GM12891 (cell line): ENCODE data around the gene GRAMD1B.

Source experiments
- POLR2A ChIP-seq: IDR thresholded peaks from 2 replicates; pipeline ENCODE4 v1.6.1; 2011; ENCODE audit warnings: low read depth, low read length, control low read depth
- POLR2AphosphoS5 ChIP-seq: IDR thresholded peaks from 2 replicates; pipeline ENCODE4 v1.6.1; 2011; ENCODE audit warnings: low read depth, low read length, control low read depth

DNA sequence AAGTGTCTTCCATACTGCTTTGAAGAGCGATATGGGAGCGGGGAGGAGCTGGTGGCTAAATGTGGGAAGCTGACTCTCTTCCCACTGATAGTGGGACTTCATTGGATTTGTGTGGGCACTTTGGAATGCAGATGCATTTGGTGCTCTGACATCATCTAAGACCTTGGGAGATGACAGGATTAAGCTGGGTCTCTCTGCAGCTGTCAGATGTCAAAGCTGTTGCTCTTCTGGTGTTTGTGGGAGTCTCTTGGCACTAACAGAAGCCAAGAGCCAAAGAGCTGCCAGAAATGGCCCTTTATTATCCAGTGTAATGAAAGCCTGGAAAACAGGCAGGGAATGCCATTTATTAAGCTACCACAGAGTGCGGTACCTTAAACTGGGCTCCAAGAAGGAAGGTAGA is 20.6 kb downstream of the GRAMD1B start:
- TF ChIP-seq POLR2AphosphoS5 (no peak), POLR2A (no peak)
